WI38 (cell line): ENCODE measurements around the gene SERINC5.
"Not testable (repeated sequence)": the region's sequence is repeated elsewhere in the genome, so short reads cannot be mapped to it uniquely, and the experiment has no call there.

Source experiments
- H3K4me3 ChIP-seq: 2 replicates; pipeline ENCODE4 v1.5.1; 2011; ENCODE audit warnings: low read depth, mild to moderate bottlenecking, control low read depth, low read length
- CTCF ChIP-seq: IDR thresholded peaks from 2 replicates; pipeline ENCODE4 v1.5.1; 2012; ENCODE audit warnings: low read depth, mild to moderate bottlenecking, control low read depth, low read length

SERINC5 gene

DNA sequence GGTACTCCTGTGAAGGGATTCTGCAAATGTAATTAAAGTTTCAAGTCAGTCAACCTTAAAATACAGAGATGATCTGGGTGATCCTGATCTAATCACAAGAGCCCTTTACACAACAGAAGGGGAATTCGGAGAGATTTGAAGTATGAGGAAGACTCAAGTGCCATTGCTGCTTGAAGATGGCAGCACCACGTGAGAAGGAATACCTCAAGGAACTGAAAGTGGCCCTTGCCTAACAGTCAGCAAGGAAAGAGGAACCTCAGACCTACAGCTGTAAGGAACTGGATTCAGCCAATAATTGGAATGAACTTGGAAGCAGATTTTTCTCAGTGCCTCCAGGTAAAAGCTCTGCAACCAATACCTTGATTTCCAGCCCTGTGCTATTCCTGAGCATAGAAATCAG is 133.3 kb downstream of the SERINC5 start:
- TF ChIP-seq CTCF = no peak
- H3K4me3 ChIP-seq = no peak overlapping the region

GRCh38 chr5:80119372-80119771 is 136.5 kb downstream of the SERINC5 start:
- TF ChIP-seq CTCF = no peak
- H3K4me3 ChIP-seq = no peak overlapping the region

- no peak overlapping the region for H3K4me3 ChIP-seq
- TF ChIP-seq CTCF = no peak
These were observed 138.4 kb downstream of the SERINC5 start for GRCh38 chr5:80117446-80117845.

DNA sequence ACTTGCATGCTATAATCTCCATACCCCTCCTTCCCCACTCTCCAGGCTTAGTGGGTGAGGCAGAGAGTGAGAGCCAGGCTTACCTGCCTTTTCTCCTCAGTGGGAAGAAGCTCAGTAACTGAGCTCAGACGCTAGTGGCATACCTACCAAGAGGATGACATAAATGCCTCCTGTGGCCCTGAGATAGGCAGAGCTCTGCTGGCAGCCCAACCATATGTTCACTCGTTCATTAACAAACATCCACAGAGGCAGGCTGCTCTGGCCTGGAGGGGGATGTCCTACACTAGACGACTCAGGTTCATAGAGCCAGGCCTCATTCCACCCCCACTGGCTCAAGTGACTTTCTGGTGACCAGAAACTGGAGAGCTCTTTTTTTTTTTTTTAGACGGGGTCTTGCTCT is 139.4 kb downstream of the SERINC5 start:
- H3K4me3 ChIP-seq = no peak overlapping the region
- no peak for TF ChIP-seq CTCF

- no peak overlapping the region for H3K4me3 ChIP-seq
- no peak for TF ChIP-seq CTCF
These were observed 139.8 kb downstream of the SERINC5 start for GRCh38 chr5:80116000-80116399.

GRCh38 chr5:80114860-80115259 is 141.0 kb downstream of the SERINC5 start:
- no peak overlapping the region for H3K4me3 ChIP-seq
- no peak for TF ChIP-seq CTCF

DNA sequence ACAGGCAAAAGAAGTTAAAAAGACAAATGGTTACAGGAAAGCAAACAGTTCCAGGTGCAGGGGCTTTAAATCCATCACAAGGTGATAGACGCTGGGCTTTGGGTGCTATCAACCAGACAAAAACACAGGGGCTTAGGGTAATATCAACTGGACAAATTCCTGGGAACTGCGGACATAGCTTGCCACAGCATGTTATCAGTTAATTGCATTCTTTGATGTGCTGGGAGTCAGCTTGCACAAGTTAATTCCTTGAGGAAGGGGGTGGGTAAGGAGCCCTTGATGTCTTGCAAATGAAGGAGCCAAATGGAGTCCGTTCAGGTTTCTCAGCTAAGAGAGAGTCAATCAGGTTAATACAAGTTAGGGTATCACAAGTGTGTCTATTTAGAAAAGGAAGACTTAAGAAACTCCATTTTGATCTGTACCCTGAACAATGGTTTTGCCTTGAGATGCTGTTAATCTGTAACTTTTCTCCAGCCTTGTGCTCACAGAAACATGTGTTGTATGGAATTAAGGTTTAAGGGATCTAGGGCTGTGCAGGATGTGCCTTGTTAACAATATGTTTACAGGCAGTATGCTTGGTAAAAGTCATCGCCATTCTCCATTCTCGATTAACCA is 144.4 kb downstream of the SERINC5 start:
- not testable (repeated sequence) for H3K4me3 ChIP-seq
